GM12865 (cell line): ENCODE measurements around the gene PAPPA2.

Experiments
- DNase-seq: peaks from one replicate; pipeline ENCODE4 v3.0.0; 2010; ENCODE audit warnings: low read depth
- H3K4me3 ChIP-seq: 2 replicates; pipeline ENCODE4 v1.5.1; 2011; ENCODE audit warnings: mild to moderate bottlenecking, low read depth, low read length, control low read depth
- TF ChIP-seq, protein P1 (sequence below): IDR thresholded peaks from 2 replicates; pipeline ENCODE4 v1.5.1; 2011; ENCODE audit warnings: low read length, control low read depth, low read depth, inconsistent platforms; ENCODE audit not compliant: insufficient read depth; ENCODE audit errors: missing control alignments

The PAPPA2 gene

DNA sequence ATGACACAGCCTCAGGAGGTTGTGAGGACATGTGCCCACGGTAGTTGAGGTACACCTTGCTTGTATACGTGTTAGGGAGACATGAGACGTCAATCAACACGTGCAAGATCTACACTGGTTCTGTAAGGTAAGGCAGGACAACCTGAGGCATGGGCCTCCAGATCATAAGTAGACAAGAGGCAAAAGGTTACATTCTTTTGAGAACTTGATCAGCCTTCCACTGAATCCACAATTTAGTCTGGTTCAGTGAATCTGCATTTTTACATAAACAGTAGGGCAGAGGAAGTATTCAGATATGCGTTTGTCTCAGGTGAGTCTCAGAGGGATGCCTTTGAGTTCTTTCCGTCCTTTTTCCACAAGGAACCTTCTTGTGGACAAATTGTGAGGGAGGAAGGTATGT is 352.6 kb downstream of the PAPPA2 start:
- TF ChIP-seq, protein P1, sequence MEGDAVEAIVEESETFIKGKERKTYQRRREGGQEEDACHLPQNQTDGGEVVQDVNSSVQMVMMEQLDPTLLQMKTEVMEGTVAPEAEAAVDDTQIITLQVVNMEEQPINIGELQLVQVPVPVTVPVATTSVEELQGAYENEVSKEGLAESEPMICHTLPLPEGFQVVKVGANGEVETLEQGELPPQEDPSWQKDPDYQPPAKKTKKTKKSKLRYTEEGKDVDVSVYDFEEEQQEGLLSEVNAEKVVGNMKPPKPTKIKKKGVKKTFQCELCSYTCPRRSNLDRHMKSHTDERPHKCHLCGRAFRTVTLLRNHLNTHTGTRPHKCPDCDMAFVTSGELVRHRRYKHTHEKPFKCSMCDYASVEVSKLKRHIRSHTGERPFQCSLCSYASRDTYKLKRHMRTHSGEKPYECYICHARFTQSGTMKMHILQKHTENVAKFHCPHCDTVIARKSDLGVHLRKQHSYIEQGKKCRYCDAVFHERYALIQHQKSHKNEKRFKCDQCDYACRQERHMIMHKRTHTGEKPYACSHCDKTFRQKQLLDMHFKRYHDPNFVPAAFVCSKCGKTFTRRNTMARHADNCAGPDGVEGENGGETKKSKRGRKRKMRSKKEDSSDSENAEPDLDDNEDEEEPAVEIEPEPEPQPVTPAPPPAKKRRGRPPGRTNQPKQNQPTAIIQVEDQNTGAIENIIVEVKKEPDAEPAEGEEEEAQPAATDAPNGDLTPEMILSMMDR = no peak
- no peak overlapping the region for H3K4me3 ChIP-seq
- DNase-seq = no peak

DNA sequence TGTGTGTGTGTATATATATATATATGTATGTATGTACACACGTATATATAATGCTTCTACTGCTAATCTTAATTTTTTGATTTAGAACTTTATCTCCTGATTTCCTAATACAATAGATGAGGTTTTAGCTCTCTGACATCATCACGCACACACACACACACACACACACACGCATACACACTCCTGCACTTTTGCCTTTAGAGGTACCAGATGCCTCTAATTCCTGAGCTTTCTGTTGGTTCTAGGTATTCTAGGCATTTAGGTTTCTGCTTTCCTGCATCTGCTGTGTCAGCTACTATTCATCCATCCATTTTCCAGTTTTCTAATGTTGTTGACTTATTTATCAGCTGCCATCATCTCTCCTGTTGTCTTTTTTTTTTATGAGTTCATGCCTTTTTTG is 353.3 kb downstream of the PAPPA2 start:
- no peak overlapping the region for H3K4me3 ChIP-seq
- TF ChIP-seq, protein P1 = no peak
- DNase-seq = no peak

DNA sequence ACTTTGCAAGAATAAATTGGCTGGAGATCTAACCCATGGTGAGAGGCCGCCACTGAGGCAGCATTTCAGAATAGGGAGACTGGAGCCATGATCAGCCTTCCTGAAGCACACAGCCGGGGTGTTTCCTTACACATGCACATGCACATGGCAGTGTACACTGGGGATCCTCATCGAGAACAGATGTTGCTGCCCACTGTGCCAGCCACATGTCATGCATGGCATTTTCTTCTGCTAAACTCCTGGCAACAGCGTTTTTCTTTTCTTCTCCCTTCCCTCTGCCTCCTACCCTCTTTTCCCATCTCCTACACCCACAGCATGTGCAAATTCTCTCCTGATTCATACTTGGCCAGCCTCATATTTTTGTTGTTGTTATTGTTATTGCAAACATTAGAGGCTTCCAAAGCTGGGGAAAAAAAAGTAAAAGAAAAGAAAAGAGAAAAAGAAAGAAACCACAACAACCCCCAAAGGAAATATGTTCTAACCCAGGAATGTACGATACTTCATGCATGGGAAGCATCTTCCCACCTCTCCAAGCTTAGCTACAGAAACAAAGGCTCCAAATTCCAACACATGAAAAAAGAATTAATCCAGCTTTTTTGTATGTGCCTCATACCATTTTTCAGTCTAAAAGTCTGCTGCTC is 357.5 kb downstream of the PAPPA2 start:
- DNase-seq = no peak
- TF ChIP-seq, protein P1 = no peak
- H3K4me3 ChIP-seq = no peak overlapping the region

DNA sequence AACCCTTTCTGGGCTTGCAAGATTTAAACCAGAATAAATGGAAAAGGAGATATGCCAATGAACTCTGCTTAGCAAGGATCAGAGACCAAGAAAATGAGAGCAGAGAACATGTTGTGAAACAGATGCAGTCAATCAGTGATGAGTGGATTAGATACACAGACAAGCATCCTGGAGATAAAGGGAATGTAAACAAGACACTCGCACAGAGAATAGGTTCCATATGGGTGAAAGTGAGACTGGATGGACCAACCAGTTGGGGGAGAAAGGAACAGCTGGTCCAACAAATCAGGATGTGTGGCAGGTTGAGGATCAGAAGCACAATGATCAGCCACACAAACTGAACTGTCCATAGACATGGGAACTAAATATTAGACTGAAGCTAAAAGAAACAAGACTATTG is 363.3 kb downstream of the PAPPA2 start:
- TF ChIP-seq, protein P1 = no peak

DNA sequence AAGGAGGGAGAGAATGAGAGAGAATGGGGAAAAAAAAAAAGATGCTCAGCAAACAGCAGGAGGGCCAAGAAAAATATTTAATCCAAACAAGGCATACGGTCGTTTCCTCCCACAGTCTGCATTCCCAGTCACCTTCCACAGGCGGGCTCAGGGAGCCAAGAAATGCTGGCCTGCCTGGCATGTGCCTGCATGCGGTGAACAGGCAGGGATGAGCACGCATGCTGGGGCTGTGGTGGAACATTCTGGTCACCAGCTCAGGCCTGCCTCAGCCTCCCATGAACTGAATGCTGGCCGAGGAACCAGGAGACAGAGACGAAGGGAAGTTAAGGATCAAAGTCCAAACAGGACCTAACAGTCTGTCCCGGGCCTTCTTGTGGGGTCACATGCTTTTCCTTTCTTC is 366.3 kb downstream of the PAPPA2 start:
- TF ChIP-seq, protein P1 = no peak
- no peak for DNase-seq
- H3K4me3 ChIP-seq = no peak overlapping the region

More for the DNA sequence above, 363.3 kb downstream of the PAPPA2 start:
- no peak overlapping the region for H3K4me3 ChIP-seq
- no peak for DNase-seq

DNA sequence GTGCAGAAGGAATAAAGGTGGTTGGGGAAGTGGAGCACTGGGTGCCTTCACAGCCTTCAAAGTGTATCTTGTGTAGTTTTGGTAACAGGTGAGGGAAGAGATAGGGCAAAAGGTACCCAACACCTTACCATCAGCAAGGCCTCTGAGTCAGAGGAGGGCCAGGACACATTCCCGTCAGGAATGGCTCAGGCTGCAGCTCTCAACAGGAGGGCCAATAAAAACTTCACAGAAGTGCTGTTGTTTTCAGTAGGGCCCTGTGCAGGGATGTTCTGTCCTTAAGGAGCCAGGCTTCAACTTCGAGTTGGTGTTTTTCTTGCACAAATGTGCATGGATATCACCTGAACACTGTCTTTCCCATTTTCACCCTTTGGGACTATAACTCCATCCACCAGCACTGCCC is 368.2 kb downstream of the PAPPA2 start:
- TF ChIP-seq, protein P1 = no peak
- no peak overlapping the region for H3K4me3 ChIP-seq
- DNase-seq = no peak

DNA sequence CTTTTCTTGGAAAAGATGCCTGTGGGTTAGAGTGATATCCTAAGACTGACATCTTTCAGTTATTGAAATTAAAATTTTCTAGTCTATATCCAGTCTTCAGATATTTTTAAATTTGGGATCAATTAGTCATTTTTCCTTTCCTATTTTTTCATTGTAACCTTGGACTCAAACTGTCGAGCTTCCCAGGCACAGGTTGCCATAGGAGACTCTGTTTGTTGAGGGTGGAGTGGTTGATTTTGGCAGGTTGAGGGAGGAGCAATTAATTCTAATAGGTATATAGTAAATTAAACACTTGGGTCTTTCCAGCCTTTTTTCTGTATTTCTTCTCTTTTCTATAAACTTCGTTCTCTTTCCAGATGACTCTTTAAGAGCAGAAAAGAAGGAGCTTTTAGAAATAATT is 374.7 kb downstream of the PAPPA2 start:
- TF ChIP-seq, protein P1 = no peak
- DNase-seq = no peak
- H3K4me3 ChIP-seq = no peak overlapping the region
